PC-9 (cell line): Measurements from ENCODE around the gene GLCCI1.

Experiments
- EZH2 ChIP-seq: fragments of 200-600 bp; sonication (generic); IDR thresholded peaks from 2 replicates; pipeline ENCODE4 v1.8.0; 2017; ENCODE audit warnings: antibody characterized with exemption, low read depth
- TF ChIP-seq, protein P1 (sequence below): fragments of 200-600 bp; sonication (generic); conservative IDR thresholded peaks from 2 replicates; pipeline ENCODE4 v1.6.1; 2017; ENCODE audit warnings: mixed run types, antibody characterized with exemption, mild to moderate bottlenecking, moderate library complexity

DNA sequence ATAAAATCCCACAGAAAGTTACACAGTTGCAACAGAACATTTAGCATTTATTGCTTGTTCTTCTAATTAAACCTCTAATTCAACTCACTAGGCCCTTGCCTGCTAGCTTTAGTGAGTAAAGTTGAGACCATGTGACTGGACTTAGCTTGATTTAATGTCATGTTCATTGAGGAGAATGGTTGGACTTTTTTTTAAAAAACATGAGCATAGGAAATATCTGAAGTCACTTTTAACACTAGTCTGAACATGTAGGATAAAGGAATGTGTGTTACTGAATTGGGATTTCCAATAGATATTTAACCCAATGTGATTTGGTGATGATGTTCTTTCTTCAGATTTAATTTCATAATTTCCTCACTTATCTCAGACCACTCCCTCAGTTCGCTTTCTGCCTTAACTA is 24.6 kb upstream of the GLCCI1 start:
- TF ChIP-seq, protein P1, sequence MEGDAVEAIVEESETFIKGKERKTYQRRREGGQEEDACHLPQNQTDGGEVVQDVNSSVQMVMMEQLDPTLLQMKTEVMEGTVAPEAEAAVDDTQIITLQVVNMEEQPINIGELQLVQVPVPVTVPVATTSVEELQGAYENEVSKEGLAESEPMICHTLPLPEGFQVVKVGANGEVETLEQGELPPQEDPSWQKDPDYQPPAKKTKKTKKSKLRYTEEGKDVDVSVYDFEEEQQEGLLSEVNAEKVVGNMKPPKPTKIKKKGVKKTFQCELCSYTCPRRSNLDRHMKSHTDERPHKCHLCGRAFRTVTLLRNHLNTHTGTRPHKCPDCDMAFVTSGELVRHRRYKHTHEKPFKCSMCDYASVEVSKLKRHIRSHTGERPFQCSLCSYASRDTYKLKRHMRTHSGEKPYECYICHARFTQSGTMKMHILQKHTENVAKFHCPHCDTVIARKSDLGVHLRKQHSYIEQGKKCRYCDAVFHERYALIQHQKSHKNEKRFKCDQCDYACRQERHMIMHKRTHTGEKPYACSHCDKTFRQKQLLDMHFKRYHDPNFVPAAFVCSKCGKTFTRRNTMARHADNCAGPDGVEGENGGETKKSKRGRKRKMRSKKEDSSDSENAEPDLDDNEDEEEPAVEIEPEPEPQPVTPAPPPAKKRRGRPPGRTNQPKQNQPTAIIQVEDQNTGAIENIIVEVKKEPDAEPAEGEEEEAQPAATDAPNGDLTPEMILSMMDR, result no peak
- no peak for TF ChIP-seq EZH2
